K562 (cell line): ENCODE measurements around the gene PSAP. TPM values are rescaled to one million over a fixed set of nuclear protein-coding genes. Genes with fewer than 3 reads are reported as not detected.

Experiments
- BRD9 ChIP-seq: fragments of 450-650 bp; IDR thresholded peaks from 2 replicates; pipeline ENCODE4 v1.6.1; 2018; ENCODE audit warnings: low read depth; ENCODE audit not compliant: partially characterized antibody
- CBX5 ChIP-seq: IDR thresholded peaks from 2 replicates; pipeline ENCODE4 v1.6.1; 2014; ENCODE audit warnings: low read depth, borderline replicate concordance
- CCNT2 ChIP-seq: IDR thresholded peaks from 2 replicates; pipeline ENCODE4 v1.6.1; 2011; ENCODE audit warnings: borderline replicate concordance, low read depth, mild to moderate bottlenecking, moderate library complexity, mixed read lengths, low read length; ENCODE audit not compliant: insufficient read length; ENCODE audit errors: extremely low read depth
- E2F1 ChIP-seq: sonication (generic); formaldehyde crosslinking; IDR thresholded peaks from 2 replicates; pipeline ENCODE4 v1.8.1; 2023; ENCODE audit warnings: mild to moderate bottlenecking, missing genetic modification reagents, moderate library complexity
- FOSL1 ChIP-seq: fragments of 200-800 bp; sonication (Bioruptor generic); conservative IDR thresholded peaks from 2 replicates; pipeline ENCODE4 v1.6.1; 2016; ENCODE audit warnings: missing genetic modification characterization, missing compliant biosample characterization
- FOXK2 ChIP-seq, 2 experiments: fragments of 450-650 bp; IDR thresholded peaks in 1 of 2; conservative IDR thresholded peaks in 1 of 2; 2 replicates each; pipeline ENCODE4 v1.6.1; 2016; ENCODE audit warnings: low read depth in 2 of 2, mild to moderate bottlenecking in 1 of 2
- GTF2A2 ChIP-seq: IDR thresholded peaks from 2 replicates; pipeline ENCODE4 v1.6.1; 2016; ENCODE audit warnings: mild to moderate bottlenecking, missing genetic modification characterization, missing compliant biosample characterization
- GTF2B ChIP-seq: IDR thresholded peaks from 2 replicates; pipeline ENCODE4 v1.6.1; 2011; ENCODE audit not compliant: insufficient read length; ENCODE audit errors: extremely low read depth
- HCFC1 ChIP-seq: IDR thresholded peaks from 2 replicates; pipeline ENCODE4 v1.6.1; 2012; ENCODE audit warnings: low read depth, low read length, improper control_type of control experiment
- ILF3 ChIP-seq: fragments of 450-650 bp; IDR thresholded peaks from 2 replicates; pipeline ENCODE4 v1.6.1; 2018; ENCODE audit warnings: antibody characterized with exemption, mild to moderate bottlenecking, moderate library complexity, borderline replicate concordance
- KDM2B ChIP-seq: fragments of 250-450 bp; sonication (Bioruptor Pico); IDR thresholded peaks from 2 replicates; pipeline ENCODE4 v1.8.0; 2021; ENCODE audit warnings: mild to moderate bottlenecking, moderate library complexity
- MCM2 ChIP-seq: fragments of 450-650 bp; IDR thresholded peaks from 2 replicates; pipeline ENCODE4 v1.6.1; 2017; ENCODE audit warnings: low read depth, mild to moderate bottlenecking
- MTA3 ChIP-seq: fragments of 450-650 bp; formaldehyde crosslinking; IDR thresholded peaks from 2 replicates; pipeline ENCODE4 v1.6.1; 2017; ENCODE audit warnings: mild to moderate bottlenecking, borderline replicate concordance
- MYNN ChIP-seq, 2 experiments: sonication (generic); formaldehyde crosslinking in 1 of 2; IDR thresholded peaks; 2 replicates each; pipeline versions ENCODE4 v1.5.0 to v1.6.1; 2016 to 2020; ENCODE audit warnings: antibody characterized with exemption in 1 of 2, missing genetic modification reagents in 1 of 2
- NCOA6 ChIP-seq: fragments of 450-650 bp; IDR thresholded peaks from 2 replicates; pipeline ENCODE4 v1.6.1; 2017; ENCODE audit warnings: mild to moderate bottlenecking
- PHTF2 ChIP-seq: fragments of 250-450 bp; sonication (Bioruptor Pico); IDR thresholded peaks from 2 replicates; pipeline ENCODE4 v1.5.0; 2021; ENCODE audit warnings: mild to moderate bottlenecking
- RBFOX2 ChIP-seq: fragments of 200-400 bp; formaldehyde crosslinking; IDR thresholded peaks from 2 replicates; pipeline ENCODE4 v1.6.1; 2017; ENCODE audit warnings: low read depth, mild to moderate bottlenecking, low read length, moderate library complexity
- SMARCA5 ChIP-seq: fragments of 450-650 bp; IDR thresholded peaks from 2 replicates; pipeline ENCODE4 v1.6.1; 2016
- SRSF9 ChIP-seq: fragments of 200-400 bp; formaldehyde crosslinking; IDR thresholded peaks from 2 replicates; pipeline ENCODE4 v1.6.1; 2017; ENCODE audit warnings: low read depth, low read length, borderline replicate concordance
- STAG1 ChIP-seq: sonication (generic); formaldehyde crosslinking; IDR thresholded peaks from 2 replicates; pipeline ENCODE4 v1.5.0; 2020; ENCODE audit warnings: missing genetic modification reagents, borderline replicate concordance
- TAF7 ChIP-seq: fragments of 450-650 bp; IDR thresholded peaks from 2 replicates; pipeline ENCODE4 v1.6.1; 2016; ENCODE audit warnings: missing genetic modification characterization, missing compliant biosample characterization
- TOE1 ChIP-seq, 2 experiments: fragments of 450-650 bp in 1 of 2; sonication (generic) in 1 of 2; formaldehyde crosslinking in 1 of 2; IDR thresholded peaks; 2 replicates each; pipeline versions ENCODE4 v1.7.1 to v1.8.0; 2016 to 2022; ENCODE audit warnings: borderline replicate concordance in 2 of 2, mild to moderate bottlenecking in 2 of 2, antibody characterized with exemption in 1 of 2, inconsistent platforms in 1 of 2, low read depth in 1 of 2, missing genetic modification reagents in 1 of 2, moderate library complexity in 1 of 2
- XRCC3 ChIP-seq: fragments of 450-650 bp; IDR thresholded peaks from 2 replicates; pipeline ENCODE4 v1.6.1; 2017; ENCODE audit warnings: mild to moderate bottlenecking, moderate library complexity
- ZFPM2 ChIP-seq: fragments of 250-450 bp; sonication (Bioruptor Pico); IDR thresholded peaks from 2 replicates; pipeline ENCODE4 v1.5.1; 2022; ENCODE audit warnings: mild to moderate bottlenecking
- ZNF583 ChIP-seq: fragments of 250-450 bp; sonication (Bioruptor Pico); IDR thresholded peaks from 2 replicates; pipeline ENCODE4 v1.4.0; 2020
- polyA plus RNA-seq, 8 experiments: library from polyadenylated mRNA; depleted of rRNA in 4 of 8; stranded (reverse) in 5 of 8; unstranded in 3 of 8; fragments of >200 nt; fragmentation: Nextera tagmentation in 2 of 8; fragmentation: Illumina TruSeq in 1 of 8; extraction: Ambion mirVana in 2 of 8; extraction: Trizol in 1 of 8; gene quantifications; 2 replicates each; pipeline versions ENCODE4 v1.2.1 to v1.2.3, GENCODE V29; 2011 to 2014; ENCODE audit warnings: inconsistent platforms in 1 of 8, missing spikeins in 1 of 8
- total RNA-seq, 7 experiments: library from RNA; depleted of rRNA in 6 of 7; stranded (reverse); fragments of >200 nt in 6 of 7; fragmentation: Illumina TruSeq in 2 of 7; extraction: Trizol in 2 of 7; gene quantifications; 2 replicates each; pipeline versions ENCODE4 v1.2.1 to v1.2.3, GENCODE V29; 2011 to 2021; ENCODE audit warnings: low replicate concordance in 1 of 7
- TF ChIP-seq, protein P1 (sequence below): fragments of 450-650 bp; IDR thresholded peaks from 2 replicates; pipeline ENCODE4 v1.7.0; 2016; ENCODE audit warnings: borderline replicate concordance

Gene PSAP
- total and polyA plus RNA-seq, 9 of the 15 experiments (the other 6 are each of a cell fraction or from before 2014, with no cell fraction given), result 245 to 700 (median 429) TPM

DNA sequence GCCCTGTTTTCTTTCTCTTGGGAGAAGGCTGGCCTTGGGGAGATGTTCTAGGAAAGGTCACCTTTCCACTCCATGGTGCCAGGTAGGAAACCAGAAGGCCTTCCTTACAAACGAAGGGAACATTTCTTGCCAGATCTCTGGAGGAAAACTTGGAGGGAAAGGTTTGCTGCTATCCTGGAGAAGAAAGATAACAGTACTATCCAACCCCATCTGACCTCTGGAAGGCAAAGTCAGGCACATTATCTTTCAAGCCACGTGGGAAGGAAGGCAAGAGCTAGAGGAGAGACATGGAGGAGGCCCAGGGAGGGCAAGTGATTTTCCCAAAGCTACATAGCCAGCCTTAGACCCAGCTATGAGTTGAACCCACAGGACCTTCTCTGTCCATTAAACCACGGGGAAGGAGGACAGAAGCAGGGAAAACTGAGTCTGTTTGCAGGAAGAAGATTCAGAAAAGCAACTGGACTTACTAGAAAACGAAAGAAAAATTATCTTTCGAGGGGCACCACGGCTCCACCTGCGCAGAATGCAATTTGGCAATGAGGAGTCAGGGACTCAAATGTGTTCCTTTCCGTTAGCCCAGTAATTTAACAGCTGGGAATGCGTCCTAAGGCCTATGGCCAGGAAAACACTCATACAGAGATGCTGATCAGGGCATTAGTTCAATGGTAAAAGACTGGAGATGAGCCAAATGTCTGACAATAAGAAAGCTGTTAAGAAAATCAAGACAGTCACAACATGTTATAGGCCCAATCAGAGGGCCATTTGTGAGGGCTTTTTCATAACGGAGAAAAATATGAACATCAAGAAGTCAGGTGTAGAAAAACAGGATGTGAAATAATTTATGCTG is 32.0 kb upstream of the PSAP start (continued):
- TF ChIP-seq MTA3 (peak; percentile 81), PHTF2 (no peak), ZFPM2 (CRISPR knock-in tag) (no peak), RBFOX2 (no peak), KDM2B (no peak), HCFC1 (no peak), TOE1 (IDR thresholded peaks at IDR 0.05; ENCODE audit: borderline replicate concordance) (peak; percentile 36; the same call in 1 of the 2 replicates), TOE1 (CRISPR knock-in tag; IDR thresholded peaks at IDR 0.05; ENCODE audit: borderline replicate concordance, low read depth) (no peak), XRCC3 (no peak), TAF7 (tag) (no peak), SRSF9 (no peak), STAG1 (CRISPR knock-in tag) (no peak), FOSL1 (peak; percentile 63), ZNF583 (no peak; the same call in 1 of the 2 replicates), ILF3 (no peak), GTF2A2 (tag) (no peak), MYNN (IDR thresholded peaks at IDR 0.05) (no peak), MYNN (CRISPR knock-in tag; IDR thresholded peaks at IDR 0.05) (no peak), E2F1 (no peak), GTF2B (no peak), NCOA6 (no peak), SMARCA5 (0 out of 2 replicates have a peak, but pooled peaks have one; percentile 18), FOXK2 (conservative IDR thresholded peaks at IDR 0.05 in 1 of 2, IDR thresholded peaks at IDR 0.05 in 1 of 2; ENCODE audit: low read depth in 2 of 2) (0 out of 4 replicates have a peak, but pooled peaks of 1 of the 2 experiments have one; percentile 13), CBX5 (no peak), BRD9 (peak; percentile 49), MCM2 (no peak), CCNT2 (peak; percentile 62)
- TF ChIP-seq, protein P1, sequence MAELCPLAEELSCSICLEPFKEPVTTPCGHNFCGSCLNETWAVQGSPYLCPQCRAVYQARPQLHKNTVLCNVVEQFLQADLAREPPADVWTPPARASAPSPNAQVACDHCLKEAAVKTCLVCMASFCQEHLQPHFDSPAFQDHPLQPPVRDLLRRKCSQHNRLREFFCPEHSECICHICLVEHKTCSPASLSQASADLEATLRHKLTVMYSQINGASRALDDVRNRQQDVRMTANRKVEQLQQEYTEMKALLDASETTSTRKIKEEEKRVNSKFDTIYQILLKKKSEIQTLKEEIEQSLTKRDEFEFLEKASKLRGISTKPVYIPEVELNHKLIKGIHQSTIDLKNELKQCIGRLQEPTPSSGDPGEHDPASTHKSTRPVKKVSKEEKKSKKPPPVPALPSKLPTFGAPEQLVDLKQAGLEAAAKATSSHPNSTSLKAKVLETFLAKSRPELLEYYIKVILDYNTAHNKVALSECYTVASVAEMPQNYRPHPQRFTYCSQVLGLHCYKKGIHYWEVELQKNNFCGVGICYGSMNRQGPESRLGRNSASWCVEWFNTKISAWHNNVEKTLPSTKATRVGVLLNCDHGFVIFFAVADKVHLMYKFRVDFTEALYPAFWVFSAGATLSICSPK, result no peak
